HG02798 (cell line): ENCODE measurements around the gene LRRC27.
"Not testable (repeated sequence)": the region's sequence is repeated elsewhere in the genome, so short reads cannot be mapped to it uniquely, and the experiment has no call there.

Source experiments
- ATAC-seq: cut with Tn5 transposase; IDR thresholded peaks from one replicate; pipeline ENCODE4 v1.9.1; 2021; ENCODE audit warnings: mild to moderate bottlenecking; ENCODE audit not compliant: unreplicated experiment, poor library complexity

Gene LRRC27

GRCh38 chr10:132369636-132370185 is 37.7 kb downstream of the LRRC27 start:
- ATAC-seq: no peak

GRCh38 chr10:132370426-132371340 is 38.7 kb downstream of the LRRC27 start:
- no peak for ATAC-seq

GRCh38 chr10:132371641-132372081 is 39.7 kb downstream of the LRRC27 start:
- no peak for ATAC-seq

GRCh38 chr10:132372516-132373095 is 40.6 kb downstream of the LRRC27 start:
- ATAC-seq: no peak

GRCh38 chr10:132373241-132373955 is 41.4 kb downstream of the LRRC27 start:
- ATAC-seq: no peak

GRCh38 chr10:132374176-132374575 is 42.2 kb downstream of the LRRC27 start:
- no peak for ATAC-seq

- no peak for ATAC-seq
Observed at GRCh38 chr10:132374612-132375011, 42.6 kb downstream of the LRRC27 start.

- no peak for ATAC-seq
Observed at GRCh38 chr10:132375116-132375794, 43.3 kb downstream of the LRRC27 start.

- no peak for ATAC-seq
Observed at GRCh38 chr10:132375795-132376297, 43.9 kb downstream of the LRRC27 start.

GRCh38 chr10:132376394-132376851 is 44.4 kb downstream of the LRRC27 start:
- ATAC-seq: no peak

GRCh38 chr10:132377326-132377725 is 45.3 kb downstream of the LRRC27 start:
- no peak for ATAC-seq

GRCh38 chr10:132379026-132379425 is 47.0 kb downstream of the LRRC27 start:
- ATAC-seq: not testable (repeated sequence)

GRCh38 chr10:132380986-132381385 is 49.0 kb downstream of the LRRC27 start:
- ATAC-seq: not testable (repeated sequence)

- ATAC-seq: no peak
Observed at GRCh38 chr10:132381741-132382140, 49.7 kb downstream of the LRRC27 start.

- ATAC-seq: no peak
Observed at GRCh38 chr10:132382231-132382922, 50.4 kb downstream of the LRRC27 start.

GRCh38 chr10:132383101-132383500 is 51.1 kb downstream of the LRRC27 start:
- no peak for ATAC-seq

GRCh38 chr10:132383751-132384196 is 51.8 kb downstream of the LRRC27 start:
- ATAC-seq: no peak

GRCh38 chr10:132384618-132385388 is 52.8 kb downstream of the LRRC27 start:
- no peak for ATAC-seq

GRCh38 chr10:132385389-132385667 is 53.3 kb downstream of the LRRC27 start:
- no peak for ATAC-seq
